Measurements from ENCODE around the gene RNU1-3. TPM values are rescaled to one million over a fixed set of nuclear protein-coding genes. Genes with fewer than 3 reads are reported as not detected.
"Not testable (repeated sequence)": the region's sequence is repeated elsewhere in the genome, so short reads cannot be mapped to it uniquely, and the experiment has no call there.

The RNU1-3 gene
- total RNA-seq, 2 experiments from 2014 or later, result 820 to 1,043 TPM

GRCh38 chr1:16680366-16680765, 13.6 kb upstream of the RNU1-3 start:
- H3K4me3 Mint-ChIP-seq; ATAC-seq; H3K9me3 Mint-ChIP-seq; DNase-seq; CTCF ChIA-PET; H3K27ac Mint-ChIP-seq; H3K36me3 Mint-ChIP-seq (ENCODE audit: low read depth); intact Hi-C loops (cut with micrococcal nuclease); POLR2A ChIA-PET: not testable (repeated sequence)
- Mint-ChIP-seq H3K4me1 (ENCODE audit: low read depth) (peaks cover 28% of the 10 kb centered on the region), H3K27me3 (peaks cover 22% of the 10 kb centered on the region)

DNA sequence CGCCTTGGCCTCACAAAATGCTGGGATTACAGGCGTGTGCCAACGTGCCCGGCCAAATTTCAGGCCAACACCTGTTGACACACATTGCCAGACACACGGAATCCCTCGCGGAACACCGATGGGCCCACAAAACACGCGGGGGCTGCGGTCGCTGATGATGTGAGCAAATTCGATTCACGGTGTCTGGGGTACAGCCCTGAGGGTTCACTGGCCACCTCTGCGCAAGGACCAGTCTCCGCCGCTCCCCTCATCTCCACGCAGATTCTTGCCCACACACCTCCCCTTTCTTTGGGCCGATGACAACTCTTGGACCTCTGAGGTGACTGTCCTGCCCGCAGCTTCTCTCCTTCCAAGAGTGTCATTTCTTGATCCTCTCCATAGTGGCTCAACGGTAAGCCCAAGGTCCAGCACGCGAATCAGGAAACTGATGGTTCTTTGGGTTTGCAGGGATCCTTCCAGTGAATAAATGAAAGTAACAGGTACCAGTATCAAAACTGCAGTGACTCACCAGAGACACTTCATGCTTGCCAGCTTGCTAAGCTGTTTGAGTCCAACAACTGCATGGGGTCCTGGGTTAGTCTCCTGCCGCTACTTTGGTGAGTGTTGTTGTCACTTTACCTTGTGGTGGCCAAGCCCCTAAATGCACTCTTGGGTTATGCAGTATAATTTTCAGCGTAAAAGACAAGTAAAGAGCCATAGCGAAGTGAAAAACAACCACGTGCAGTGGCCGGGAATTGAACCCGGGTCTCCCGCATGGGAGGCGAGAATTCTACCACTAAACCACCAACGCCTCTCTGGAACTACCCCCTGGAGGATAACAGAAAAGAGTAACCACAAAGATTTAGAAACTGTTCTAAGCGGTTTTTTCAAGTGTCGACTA, 11.0 kb upstream of the RNU1-3 start:
- CTCF ChIA-PET, result no interaction called here
- ATAC-seq, result peak; percentile 95
- POLR2A ChIA-PET, result interaction anchor here (0.6 to 1.4 kb wide), 3 partner anchors 16 to 164 kb away, joined by 3 read pairs; partner anchors contain the start of gene RNU1-1
- TF ChIP-seq, protein P1, sequence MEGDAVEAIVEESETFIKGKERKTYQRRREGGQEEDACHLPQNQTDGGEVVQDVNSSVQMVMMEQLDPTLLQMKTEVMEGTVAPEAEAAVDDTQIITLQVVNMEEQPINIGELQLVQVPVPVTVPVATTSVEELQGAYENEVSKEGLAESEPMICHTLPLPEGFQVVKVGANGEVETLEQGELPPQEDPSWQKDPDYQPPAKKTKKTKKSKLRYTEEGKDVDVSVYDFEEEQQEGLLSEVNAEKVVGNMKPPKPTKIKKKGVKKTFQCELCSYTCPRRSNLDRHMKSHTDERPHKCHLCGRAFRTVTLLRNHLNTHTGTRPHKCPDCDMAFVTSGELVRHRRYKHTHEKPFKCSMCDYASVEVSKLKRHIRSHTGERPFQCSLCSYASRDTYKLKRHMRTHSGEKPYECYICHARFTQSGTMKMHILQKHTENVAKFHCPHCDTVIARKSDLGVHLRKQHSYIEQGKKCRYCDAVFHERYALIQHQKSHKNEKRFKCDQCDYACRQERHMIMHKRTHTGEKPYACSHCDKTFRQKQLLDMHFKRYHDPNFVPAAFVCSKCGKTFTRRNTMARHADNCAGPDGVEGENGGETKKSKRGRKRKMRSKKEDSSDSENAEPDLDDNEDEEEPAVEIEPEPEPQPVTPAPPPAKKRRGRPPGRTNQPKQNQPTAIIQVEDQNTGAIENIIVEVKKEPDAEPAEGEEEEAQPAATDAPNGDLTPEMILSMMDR (IDR thresholded peaks at IDR 0.05), result no peak
- intact Hi-C loops (cut with micrococcal nuclease), result no loop called here
- DNase-seq, result peak; percentile 85
- peaks cover 2% of the 10 kb centered on the region for H3K36me3 Mint-ChIP-seq (ENCODE audit: low read depth)
- H3K9me3 Mint-ChIP-seq, result no peaks in the 10 kb centered on the region
- H3K4me3 Mint-ChIP-seq, result peak overlapping the region; percentile 64
- peak overlapping the region; percentile 84 for H3K27ac Mint-ChIP-seq
- peaks cover 28% of the 10 kb centered on the region for H3K4me1 Mint-ChIP-seq (ENCODE audit: low read depth)
- peaks cover 24% of the 10 kb centered on the region for H3K27me3 Mint-ChIP-seq

- Mint-ChIP-seq H3K4me1 (ENCODE audit: low read depth) (peaks cover 28% of the 10 kb centered on the region), H3K27me3 (peaks cover 24% of the 10 kb centered on the region), H3K27ac (peak overlapping the region; percentile 57), H3K4me3 (peak overlapping the region; percentile 14)
- DNase-seq, result peak; percentile 64
- POLR2A ChIA-PET; CTCF ChIA-PET; H3K9me3 Mint-ChIP-seq; H3K36me3 Mint-ChIP-seq (ENCODE audit: low read depth); ATAC-seq; intact Hi-C loops (cut with micrococcal nuclease): not testable (repeated sequence)
Observed at GRCh38 chr1:16676661-16677523, 10.1 kb upstream of the RNU1-3 start.

- intact Hi-C loops (cut with micrococcal nuclease); ATAC-seq; DNase-seq; CTCF ChIA-PET; POLR2A ChIA-PET; H3K27ac Mint-ChIP-seq; H3K9me3 Mint-ChIP-seq; H3K36me3 Mint-ChIP-seq (ENCODE audit: low read depth); H3K4me3 Mint-ChIP-seq: not testable (repeated sequence)
- peaks cover 22% of the 10 kb centered on the region for H3K27me3 Mint-ChIP-seq
- H3K4me1 Mint-ChIP-seq (ENCODE audit: low read depth), result peaks cover 28% of the 10 kb centered on the region
Observed at GRCh38 chr1:16675118-16675510, 8.4 kb upstream of the RNU1-3 start.

DNA sequence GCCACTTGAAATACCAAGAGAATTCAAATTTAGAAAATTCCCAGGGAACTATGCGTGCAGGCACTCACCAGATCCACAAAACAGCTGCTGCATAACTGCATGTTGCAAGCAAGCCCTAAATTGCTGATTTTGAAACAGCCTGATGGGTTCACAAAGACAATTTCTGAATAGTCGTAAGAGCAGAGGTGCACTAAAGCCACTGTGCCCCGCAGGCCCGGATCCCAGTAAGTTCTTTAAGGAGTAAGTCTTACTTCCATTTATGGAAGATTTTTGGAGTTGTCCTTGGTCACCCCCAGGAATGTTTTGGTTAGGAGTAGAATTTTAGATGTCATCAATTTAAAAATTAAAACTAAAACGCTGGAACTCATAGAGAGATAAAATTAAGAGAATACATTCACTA, 7.2 kb upstream of the RNU1-3 start:
- H3K4me3 Mint-ChIP-seq; POLR2A ChIA-PET; H3K36me3 Mint-ChIP-seq (ENCODE audit: low read depth); DNase-seq; ATAC-seq; CTCF ChIA-PET; intact Hi-C loops (cut with micrococcal nuclease); H3K27ac Mint-ChIP-seq; H3K9me3 Mint-ChIP-seq: not testable (repeated sequence)
- Mint-ChIP-seq H3K4me1 (ENCODE audit: low read depth) (peaks cover 28% of the 10 kb centered on the region), H3K27me3 (peaks cover 15% of the 10 kb centered on the region)

- H3K36me3 Mint-ChIP-seq (ENCODE audit: low read depth); H3K27me3 Mint-ChIP-seq; H3K27ac Mint-ChIP-seq; POLR2A ChIA-PET; H3K4me1 Mint-ChIP-seq (ENCODE audit: low read depth); ATAC-seq; intact Hi-C loops (cut with micrococcal nuclease); DNase-seq; CTCF ChIA-PET; H3K4me3 Mint-ChIP-seq; H3K9me3 Mint-ChIP-seq: not testable (repeated sequence)
Observed at GRCh38 chr1:16665836-16666235, 912 bp downstream of the RNU1-3 start.

- intact Hi-C loops (cut with micrococcal nuclease); CTCF ChIA-PET; H3K27me3 Mint-ChIP-seq; H3K4me3 Mint-ChIP-seq; DNase-seq; H3K36me3 Mint-ChIP-seq (ENCODE audit: low read depth); H3K4me1 Mint-ChIP-seq (ENCODE audit: low read depth); H3K9me3 Mint-ChIP-seq; ATAC-seq; H3K27ac Mint-ChIP-seq; POLR2A ChIA-PET: not testable (repeated sequence)
Observed at GRCh38 chr1:16658234-16658633, 8.5 kb downstream of the RNU1-3 start.

DNA sequence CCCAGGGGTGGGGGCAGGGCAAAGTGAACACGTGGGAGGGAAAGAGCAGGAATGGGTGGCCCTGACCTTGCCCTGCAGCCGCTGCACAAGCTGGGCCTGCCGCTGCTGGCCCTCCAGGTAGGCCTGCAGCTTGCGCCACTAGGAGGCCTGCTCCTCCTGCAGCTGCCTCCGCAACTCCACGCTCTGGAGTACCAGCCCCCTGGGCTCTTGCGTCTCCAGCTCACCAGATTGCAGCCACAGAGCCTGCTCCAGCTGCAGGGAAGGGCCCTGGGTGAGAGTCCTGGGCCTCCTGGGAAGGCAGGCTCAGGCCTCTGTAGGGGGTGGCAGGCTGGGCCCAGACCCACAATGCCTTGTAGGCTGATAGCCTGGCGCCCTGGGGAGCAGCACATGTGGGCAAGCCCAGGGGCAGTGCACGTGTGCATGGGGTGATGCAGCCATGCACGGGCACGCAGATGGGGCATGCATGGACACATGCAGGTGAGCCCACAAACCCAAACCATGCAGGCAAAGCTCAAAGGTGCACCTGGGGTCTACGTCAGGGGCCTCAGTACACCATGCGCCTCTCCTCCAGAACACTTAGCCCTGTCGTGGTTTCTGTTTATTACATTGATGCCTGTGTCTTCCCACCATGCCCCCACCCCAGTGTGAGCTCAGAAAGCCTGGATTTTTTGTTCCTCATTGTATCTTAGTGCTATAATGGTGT, 9.6 kb downstream of the RNU1-3 start:
- H3K27ac Mint-ChIP-seq; H3K9me3 Mint-ChIP-seq; H3K27me3 Mint-ChIP-seq; ATAC-seq; CTCF ChIA-PET; DNase-seq; intact Hi-C loops (cut with micrococcal nuclease); H3K4me3 Mint-ChIP-seq; H3K4me1 Mint-ChIP-seq (ENCODE audit: low read depth); H3K36me3 Mint-ChIP-seq (ENCODE audit: low read depth); POLR2A ChIA-PET: not testable (repeated sequence)

GRCh38 chr1:16656574-16656973, 10.2 kb downstream of the RNU1-3 start:
- H3K27ac Mint-ChIP-seq; intact Hi-C loops (cut with micrococcal nuclease); H3K4me1 Mint-ChIP-seq (ENCODE audit: low read depth); H3K27me3 Mint-ChIP-seq; H3K36me3 Mint-ChIP-seq (ENCODE audit: low read depth); CTCF ChIA-PET; DNase-seq; POLR2A ChIA-PET; H3K4me3 Mint-ChIP-seq; H3K9me3 Mint-ChIP-seq: not testable (repeated sequence)
- peak; percentile 82 for ATAC-seq

GRCh38 chr1:16651560-16651959, 15.2 kb downstream of the RNU1-3 start:
- H3K36me3 Mint-ChIP-seq (ENCODE audit: low read depth); intact Hi-C loops (cut with micrococcal nuclease); H3K4me1 Mint-ChIP-seq (ENCODE audit: low read depth); H3K27ac Mint-ChIP-seq; POLR2A ChIA-PET; ATAC-seq; CTCF ChIA-PET; H3K9me3 Mint-ChIP-seq; H3K27me3 Mint-ChIP-seq; H3K4me3 Mint-ChIP-seq: not testable (repeated sequence)
- peak; percentile 0 for DNase-seq
